MM.1S (cell line): ENCODE results near the gene COX10.

Experiments used
- CTCF ChIP-seq: fragments of 300-600 bp; sonication (generic); IDR thresholded peaks from 2 replicates; pipeline ENCODE4 v1.5.1; 2016; ENCODE audit warnings: antibody characterized with exemption, low read length, mixed read lengths
- EZH2 ChIP-seq: fragments of 300-600 bp; sonication (generic); optimal IDR thresholded peaks from 2 replicates; pipeline ENCODE3; 2017; ENCODE audit warnings: low read depth, mild to moderate bottlenecking, antibody characterized with exemption, low read length, mixed read lengths
- EZH2phosphoT487 ChIP-seq: fragments of 300-600 bp; sonication (generic); IDR thresholded peaks from 2 replicates; pipeline ENCODE4 v1.6.1; 2018; ENCODE audit warnings: antibody characterized with exemption, low read length

DNA sequence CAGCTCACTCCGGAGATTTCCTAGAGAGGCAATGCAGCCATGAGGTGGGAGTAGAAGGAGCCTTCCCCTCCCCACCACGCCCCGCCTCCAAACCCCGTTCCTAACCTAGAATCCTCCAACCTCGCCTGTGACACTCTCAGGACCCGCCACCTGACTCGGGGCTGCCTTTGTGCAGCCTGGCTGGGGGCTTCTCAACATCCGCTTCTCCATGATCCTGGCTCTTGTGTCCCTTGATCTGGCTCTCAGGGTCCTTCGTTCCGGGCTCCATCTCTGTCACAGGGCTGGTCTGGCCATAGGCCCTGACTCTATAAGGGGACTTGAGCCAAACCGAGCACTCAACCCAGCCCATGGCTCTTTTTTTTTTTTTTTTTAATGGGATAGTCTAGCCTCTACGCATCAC lies 143.1 kb downstream of the COX10 start:
- no peak for TF ChIP-seq CTCF
- no peak for TF ChIP-seq EZH2
- no peak for TF ChIP-seq EZH2phosphoT487
